GM19372 (cell line): Measurements from ENCODE around the gene UBL4B.
A peak's percentile ranks its signal among the peaks of the same experiment; 100 is the strongest.

ENCODE experiments used
- ATAC-seq: cut with Tn5 transposase; IDR thresholded peaks from one replicate; pipeline ENCODE4 v1.9.1; 2021; ENCODE audit warnings: mild to moderate bottlenecking, low read depth, moderate library complexity; ENCODE audit not compliant: unreplicated experiment

UBL4B gene

GRCh38 chr1:110084227-110085078 is 27.8 kb upstream of the UBL4B start:
- ATAC-seq: no peak

- no peak for ATAC-seq
Measured at GRCh38 chr1:110085671-110086070, 26.6 kb upstream of the UBL4B start.

DNA sequence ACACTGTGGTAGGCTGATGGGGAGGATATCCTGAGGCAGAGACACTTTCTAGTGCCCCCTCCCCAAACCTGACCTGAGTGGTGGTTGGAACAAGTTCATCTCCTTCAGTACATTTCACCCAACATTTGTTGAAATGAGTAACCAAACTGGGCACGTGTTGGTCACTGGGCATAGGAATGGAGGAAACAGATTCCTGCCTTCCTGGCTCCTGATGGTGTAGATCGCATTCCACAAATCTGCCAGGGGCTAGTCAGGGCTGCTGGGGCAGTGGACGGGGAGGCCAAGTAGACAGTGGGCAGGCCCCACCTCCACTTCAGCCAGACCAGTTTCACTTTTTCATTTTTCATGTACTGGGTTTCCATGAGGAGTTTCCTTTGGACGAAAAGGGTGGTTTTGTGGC is 25.3 kb upstream of the UBL4B start:
- no peak for ATAC-seq

DNA sequence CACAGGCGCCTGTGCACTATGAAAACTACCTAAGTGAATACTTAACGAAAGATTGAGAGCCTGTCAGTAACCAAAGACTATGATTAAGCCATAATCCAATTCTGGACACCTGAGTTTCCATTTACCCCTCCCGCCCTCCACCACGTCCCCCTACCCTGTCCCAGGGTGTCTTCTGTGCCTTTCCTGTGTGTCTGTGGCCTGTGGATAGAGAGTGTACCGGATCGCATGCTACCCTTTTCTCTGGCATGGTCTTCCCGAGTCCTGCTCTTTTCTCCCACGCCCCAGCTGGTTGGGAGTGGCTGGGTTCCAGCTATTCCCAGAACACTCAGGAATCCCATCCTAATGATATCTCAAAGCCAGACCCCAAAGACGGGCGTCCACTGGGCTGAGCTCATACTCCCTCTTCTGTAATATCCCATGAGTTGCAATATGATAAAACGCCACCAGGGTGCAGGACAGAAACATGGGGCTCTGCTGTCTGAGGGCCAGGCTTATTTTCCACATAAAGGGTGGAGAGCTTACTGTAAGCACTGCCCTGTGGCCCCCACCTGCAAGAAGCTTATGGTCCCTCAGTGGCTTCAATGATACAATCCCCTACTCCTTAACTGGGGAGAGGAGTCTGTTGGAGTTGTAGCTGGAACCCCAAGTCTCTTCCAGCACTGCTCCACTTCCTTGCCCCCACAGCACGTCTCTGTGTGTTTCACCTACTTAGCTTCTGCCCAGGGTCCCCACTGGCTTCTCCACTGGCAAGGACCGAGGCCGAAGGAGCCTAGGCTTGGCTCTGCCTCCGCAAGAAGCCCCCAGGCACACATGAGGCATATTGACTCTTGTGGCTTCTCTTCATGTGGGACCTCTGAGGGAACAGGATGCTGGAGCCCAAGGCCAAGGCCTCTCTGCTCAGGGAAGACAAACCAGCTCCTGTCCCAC is 24.2 kb upstream of the UBL4B start:
- ATAC-seq: no peak

DNA sequence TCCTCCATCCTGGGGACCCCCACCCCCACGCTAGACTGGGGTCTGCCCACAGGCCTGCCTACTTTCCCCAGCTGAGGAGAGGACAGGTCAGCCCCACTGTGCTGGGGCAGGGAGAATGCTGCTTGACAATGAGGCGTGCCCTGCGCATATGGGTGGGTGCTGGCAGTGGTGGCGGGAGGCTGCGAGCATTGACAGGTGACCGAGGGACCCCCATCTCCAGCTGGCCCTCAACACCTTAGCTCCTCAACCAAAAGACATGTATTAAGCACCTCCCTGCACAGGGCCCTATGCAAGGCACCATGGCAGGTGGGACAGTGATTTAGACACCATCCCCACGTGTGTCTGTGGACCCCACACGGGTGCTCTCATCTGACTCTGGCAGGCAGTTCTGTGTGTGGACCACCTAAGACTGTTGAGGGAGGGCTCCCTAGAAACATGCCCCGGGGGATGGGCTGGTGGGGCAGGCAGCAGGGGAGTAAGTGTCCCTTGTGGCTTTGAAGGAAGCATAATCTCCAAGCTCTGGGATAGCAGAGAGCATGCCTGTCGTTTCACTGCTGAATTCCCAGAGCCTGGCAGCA is 23.4 kb upstream of the UBL4B start:
- no peak for ATAC-seq

DNA sequence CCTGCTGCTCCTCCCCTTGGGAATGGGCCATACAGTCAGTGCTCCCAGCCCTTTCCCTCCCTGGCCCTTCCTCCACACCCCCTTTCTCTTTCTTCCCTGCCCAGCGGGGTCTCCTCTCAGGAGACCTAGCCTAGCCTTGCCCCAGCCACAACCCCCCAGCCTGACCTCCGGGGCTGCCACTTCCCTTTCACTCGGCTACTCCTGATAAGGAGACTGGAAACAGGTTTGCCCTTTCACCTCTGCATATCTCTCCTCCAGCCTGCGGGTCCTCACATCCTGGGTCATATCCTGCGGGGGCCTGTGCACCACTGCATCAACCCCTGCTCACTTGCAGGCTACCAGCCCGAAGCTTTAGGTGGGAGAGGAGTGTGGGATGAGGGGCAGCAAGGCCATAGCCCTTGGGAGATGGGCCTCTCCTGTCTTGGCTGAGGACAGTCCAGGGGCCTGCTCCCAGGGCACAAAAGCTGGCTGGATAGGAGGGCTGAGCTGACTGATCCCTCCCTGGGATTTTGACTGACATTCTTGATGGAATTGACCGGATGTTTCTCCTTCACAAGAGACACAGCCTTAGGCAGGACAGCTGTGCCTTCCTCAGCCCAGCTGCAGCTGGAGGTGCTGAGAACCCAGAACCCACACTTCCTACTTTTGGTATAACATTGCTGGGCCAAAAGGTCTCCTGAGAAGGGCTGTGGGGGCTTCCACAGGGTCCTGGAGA is 22.5 kb upstream of the UBL4B start:
- ATAC-seq: no peak

GRCh38 chr1:110091381-110091780 is 20.9 kb upstream of the UBL4B start:
- no peak for ATAC-seq

GRCh38 chr1:110091791-110092190 is 20.5 kb upstream of the UBL4B start:
- ATAC-seq: no peak

- ATAC-seq: no peak
Measured at GRCh38 chr1:110092991-110093390, 19.3 kb upstream of the UBL4B start.

DNA sequence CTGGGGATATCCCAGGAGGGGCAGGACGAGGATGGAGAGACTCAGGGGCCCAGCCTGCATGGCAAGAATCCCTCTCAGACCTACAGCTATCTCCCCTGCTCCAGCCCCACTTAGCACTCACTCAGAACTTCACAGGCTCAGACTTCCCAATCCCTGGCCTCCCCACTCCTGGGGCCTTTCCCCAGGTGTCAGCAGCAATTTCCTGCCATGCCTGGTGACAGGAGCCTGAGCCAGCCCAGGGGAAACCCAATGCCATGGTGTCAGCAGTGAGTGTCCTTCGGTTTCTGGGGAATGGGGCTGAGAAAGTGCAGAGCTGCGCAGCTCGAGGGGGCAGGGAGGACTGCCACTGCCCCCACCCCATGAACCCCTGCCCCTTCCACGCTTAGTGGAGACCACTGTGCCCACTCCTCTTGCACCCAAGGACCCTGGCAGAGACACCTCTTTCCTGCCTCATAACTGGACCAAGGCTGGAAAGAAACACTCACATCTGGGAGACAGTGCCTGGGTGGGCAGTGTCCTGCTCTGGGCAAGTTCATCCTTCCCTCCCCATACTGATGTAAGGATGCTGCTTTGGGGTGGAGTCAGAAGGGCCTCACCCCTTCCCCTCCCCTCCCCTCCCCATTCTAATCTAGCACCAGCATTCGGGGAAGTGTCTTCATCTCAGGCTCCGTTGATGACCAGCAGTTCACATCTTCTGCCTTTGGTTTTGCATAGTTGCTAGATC is 17.1 kb upstream of the UBL4B start:
- no peak for ATAC-seq

- ATAC-seq: no peak
Measured at GRCh38 chr1:110097507-110098221, 14.6 kb upstream of the UBL4B start.

DNA sequence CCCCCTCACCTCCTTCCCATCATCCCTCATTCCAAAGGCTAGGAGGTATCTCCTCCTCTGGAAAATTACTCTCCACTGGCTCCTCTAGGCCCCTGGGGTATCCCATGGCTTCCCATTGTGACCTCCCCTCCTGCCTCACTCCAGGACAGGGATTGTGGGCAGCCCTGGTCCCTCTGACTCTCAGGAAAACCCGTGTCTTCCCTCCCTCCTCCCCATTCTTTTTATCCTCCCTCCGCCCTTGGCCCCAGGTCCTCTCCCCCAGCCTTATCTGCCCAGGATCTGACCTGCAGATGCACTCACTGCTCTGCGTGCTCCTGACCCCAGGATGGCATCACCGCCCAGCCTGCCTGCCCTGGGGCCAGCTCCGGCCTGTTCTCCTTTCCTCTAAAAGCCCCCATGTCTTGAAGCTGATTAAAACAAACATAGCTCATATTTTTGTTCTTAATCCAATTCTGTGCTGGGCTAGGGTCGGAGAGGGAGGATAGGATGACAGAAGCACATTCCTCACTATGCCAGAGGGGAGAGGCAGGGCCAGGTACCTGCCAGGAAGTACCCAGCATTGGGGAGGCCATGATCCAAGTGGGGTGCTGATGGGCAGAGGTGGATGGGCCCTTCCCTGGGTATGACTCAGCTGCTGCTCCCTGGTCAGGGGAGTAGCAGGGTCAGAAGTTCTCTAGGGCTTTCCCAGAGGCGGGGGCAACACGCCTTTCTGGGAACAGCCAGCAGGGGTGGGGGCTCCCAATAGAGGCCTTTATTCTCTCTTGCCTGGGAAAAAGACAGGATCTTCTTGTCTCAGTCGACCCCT is 13.8 kb upstream of the UBL4B start:
- no peak for ATAC-seq

- ATAC-seq: no peak
Measured at GRCh38 chr1:110100335-110100734, 11.9 kb upstream of the UBL4B start.

DNA sequence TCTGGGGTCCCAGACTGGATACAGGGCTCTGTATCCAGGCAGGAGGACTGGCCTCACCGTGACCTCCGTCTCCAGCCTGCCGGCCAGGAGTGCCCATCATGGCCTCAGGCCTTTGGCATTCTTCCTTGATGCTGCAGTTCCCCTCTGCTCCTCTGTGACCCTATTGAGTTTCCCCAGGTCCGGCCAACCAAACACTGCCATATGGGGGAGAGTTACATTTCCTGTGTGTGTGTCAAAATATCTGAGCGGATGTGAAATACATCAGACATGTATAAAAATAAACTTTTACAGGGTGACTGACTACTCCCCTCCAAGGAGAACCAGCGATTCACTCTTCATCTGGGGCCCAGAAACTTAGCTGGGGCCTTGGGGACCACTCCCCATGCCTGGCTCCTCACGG is 10.2 kb upstream of the UBL4B start:
- no peak for ATAC-seq

DNA sequence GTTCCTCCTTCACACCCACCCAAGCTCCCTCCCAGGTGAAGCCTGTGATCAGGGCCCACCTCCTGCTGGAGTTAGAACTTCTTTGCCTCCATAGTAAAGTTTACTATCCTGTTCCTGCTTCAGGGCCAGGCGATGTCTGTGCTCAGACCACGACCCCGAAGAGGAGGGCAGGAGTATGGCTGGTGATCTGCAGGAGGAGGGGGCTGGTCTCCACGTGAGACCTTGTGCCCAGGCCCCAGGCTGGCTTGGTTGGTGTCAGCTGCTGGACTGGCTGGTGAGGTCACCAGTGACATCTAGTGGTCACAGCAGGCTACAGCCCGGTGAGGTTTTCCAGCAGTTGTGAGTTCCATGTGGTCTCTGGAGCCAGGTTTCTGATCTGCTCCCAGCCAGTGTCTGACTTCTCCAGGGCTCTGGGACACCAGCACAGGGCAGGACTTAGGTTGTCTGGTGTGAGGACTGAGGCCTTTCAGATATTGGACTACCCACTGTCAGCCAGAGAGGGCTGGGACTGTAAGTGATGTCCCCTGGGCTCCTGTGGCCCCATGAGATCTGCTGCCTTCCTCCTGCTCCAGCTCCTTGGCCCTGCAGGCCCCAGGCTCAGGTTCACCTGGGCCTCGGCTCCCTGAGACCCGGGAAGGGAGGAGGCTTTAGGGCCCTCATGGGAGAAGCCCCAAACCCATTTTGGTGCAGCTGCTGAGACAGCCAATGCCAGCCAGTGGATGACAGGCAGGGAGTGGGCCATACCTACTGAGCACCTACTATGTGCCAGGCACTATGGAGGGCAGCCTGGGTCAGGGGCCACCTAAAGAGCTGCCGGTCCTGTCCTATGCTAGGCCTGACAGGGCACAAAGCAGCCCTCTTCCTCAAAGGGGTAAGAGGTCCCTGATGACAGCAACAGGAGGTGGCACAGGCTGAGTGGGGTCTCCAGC is 6.0 kb upstream of the UBL4B start:
- peak; percentile 65 for ATAC-seq

GRCh38 chr1:110107867-110108469 is 4.3 kb upstream of the UBL4B start:
- no peak for ATAC-seq

DNA sequence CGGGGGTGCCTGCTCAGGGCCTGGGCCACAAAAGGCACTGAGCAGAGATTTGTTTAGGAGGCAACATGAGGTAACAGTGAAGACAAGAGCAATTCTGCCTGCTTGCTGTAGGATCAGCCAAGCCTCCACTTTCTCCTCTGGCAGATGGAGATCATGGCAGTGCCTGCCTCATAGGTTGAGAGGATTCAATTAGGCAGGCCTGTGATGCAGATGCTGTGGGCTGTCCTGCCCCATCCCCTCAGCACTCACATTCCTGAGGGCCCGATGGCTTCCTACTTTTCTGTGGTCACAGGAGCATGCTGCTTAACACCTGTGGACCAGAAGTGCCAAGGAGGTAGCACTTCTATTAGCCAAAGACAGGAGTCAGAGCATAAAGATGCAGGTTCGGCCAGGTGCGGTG is 1.2 kb upstream of the UBL4B start:
- no peak for ATAC-seq
